SKM-1 (cell line): ENCODE results near the gene ATP2A3.

Experiments
- DNase-seq: peaks from one replicate; lab custom pipeline; 2025; ENCODE audit not compliant: unreplicated experiment; lab: John Stamatoyannopoulos, UW

ATP2A3 gene

DNA sequence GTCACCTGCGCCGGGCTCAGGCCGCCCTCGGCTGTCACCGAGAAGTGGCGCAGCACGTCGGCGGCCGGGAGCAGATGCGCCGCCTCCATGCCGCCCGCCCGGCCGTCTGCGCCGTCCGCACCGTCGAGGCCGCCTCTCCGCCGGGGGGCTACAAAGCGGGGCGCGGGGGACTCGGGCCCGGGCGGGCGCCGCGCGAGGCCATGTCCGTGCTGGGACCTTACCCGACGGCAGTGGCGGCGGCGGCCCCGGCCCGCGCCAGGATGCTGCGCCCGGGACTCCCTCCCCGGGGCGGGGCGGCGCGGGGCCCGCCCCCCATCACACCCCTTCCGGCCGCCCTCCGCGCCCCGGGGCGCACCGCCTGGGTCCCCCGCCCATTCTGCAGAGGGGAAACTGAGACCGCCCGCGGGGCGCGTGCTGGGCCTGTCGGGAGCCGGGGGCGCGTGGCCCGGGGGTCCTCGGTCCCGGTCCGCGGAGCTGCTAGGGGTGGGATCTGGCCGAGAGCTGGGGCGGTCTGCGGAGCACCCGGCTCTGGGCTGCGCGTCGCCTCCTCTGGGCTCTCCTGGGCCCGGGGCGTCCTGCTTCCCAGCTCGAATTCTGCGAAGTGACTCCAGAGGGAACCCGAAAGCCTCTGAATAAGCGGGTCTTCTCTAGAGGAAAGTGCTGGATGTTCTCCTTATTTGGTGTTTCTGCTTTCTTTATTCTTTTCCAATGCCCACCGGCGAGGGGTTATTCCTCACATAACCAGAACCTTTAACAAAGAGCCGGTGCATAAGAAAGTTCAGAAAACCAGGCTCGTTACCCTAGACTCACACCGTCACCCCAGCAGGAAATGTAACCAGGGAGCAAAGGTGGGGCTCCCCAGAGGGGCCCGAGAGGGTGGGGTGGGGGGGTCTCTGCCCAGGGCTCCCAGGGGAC is at the start of gene ATP2A3:
ATP2A3 (minus strand) TSS at position 235 of the 915 bp plus-strand sequence; CDS start at position 89, 146 bp downstream.
- no peak for DNase-seq

DNA sequence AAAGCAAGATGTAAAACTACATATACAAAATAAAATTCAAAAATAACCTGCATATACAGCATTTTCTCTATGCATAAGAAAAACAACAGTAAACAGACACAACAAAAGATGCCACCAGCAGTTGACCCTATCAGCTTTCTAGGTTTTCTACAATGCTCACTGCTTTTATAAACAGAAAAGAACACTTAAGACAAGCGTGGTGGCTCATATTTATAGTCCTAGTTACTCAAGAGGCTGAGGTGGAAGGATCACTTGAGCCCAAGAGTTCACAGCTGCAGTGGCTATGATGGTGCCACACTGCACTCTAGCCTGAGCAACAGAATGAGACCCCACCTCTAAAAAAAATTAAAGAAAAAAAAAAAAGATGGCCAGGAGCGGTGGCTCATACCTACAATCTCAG is 46.5 kb upstream of the ATP2A3 start:
- DNase-seq, result no peak

DNA sequence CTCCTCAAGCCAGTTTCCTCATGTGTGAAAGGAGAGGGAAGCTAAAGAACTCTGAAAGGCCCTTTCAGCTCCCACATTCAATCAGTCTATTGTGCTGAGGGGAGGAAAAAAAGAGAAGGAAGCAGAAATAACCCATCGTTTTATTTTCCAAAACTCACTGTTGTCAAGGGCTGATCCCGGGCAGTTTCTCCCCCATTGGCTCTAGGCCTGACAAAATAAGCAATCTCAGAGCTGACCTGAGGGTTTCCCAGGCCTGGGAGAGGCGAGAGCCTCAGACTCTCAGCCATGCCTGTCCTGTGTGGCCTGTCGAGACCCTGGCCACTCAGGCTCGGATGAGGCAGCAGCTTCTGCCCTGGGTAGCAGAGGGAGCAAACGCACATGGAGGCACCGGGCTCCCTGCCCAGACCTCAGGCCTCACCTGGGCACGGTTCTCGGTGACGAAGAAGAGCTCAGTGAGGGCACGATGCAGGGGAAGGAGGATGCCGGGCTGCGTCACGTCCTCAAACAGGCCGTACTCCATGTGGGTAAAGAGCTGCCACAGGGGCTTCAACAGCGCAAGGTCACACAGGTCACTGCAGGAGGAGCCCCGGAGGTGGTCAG is 45.0 kb upstream of the ATP2A3 start:
- DNase-seq, result no peak

DNA sequence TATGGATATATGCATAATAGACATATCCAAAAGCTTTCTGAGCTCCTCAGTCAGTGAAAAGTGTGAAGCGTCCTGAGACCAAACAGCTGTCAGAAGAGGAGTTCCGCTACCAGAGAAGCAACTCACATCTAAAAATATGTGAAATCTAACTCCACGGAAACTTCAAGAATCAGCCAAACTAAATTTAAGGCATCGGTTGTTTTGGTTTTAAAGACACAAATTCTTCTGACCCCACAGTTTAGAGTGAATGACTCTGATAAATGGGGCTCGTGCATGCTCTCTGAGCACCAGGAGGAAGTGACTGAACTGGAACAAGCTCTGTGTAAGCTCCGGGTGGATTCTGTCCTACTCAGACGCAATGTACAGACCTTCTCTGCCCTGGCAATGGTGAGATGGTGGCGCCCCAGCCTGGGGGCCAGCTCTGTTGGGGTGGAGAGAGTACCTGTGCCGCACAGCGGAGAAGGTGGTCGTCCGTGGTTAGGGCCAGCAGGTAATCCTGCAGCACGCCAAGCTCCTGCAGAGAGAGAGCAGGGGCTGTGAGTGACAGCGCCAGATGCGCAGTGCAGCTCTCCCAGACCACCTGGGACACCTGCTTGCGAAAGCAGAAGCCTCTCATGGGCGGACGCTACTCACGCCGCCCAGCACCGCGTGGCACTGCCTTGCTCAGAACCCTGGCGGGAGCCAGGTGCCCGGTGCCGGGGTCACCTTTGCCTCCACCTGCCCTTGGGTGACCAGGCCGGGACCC is 44.4 kb upstream of the ATP2A3 start:
- no peak for DNase-seq

DNA sequence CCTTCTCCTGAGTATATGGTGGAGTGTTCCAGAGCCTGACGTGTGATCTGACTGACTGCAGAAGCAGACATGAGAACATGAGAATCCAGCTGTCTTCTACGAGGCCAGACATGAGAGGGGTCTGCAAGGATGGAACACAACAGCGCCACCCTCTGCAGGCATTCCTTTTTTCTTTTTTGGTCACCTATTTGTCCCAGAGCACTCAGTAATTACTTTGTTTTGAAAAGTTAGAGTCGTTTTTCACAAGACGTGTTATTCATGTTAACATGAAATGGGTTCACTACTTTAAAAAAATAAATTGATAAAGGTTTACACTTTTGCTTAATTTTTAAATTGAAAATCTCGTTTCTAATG is 43.8 kb upstream of the ATP2A3 start:
- no peak for DNase-seq

DNA sequence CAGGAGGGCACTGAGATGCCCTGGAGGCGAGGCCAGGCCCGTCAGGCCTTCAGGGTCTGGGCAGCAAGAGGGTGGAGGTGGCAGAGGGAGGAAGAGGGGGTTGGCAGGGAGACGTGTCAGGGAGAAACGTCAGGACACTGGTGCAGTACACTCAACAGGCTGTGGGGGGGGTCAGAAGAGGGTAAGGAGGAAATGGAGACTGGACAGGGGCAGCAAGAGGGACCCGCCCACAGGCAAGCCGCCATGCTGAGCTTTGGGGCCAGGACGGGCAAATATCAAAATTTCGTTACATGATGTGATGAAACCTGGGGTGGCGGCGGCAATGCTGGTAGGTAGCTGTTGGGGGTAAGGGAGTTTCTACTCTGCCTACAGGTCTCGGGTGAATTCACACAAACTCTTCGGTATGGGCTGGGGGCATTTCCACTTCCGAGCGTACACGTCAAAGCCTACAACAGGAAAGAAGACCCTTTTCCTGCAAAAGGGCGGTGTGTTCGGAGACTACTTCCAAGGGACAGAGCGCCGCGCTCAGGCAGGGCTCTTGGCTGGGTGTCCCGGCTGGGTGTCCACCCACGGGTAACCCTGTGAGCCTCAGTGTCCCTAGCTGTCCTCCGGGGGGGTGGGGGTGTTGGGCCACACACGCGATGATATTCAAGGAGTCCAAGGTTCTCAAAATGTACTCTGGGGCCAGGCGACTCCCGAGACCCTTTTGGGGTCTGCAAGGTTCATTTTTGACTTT is 43.3 kb upstream of the ATP2A3 start:
- no peak for DNase-seq

DNA sequence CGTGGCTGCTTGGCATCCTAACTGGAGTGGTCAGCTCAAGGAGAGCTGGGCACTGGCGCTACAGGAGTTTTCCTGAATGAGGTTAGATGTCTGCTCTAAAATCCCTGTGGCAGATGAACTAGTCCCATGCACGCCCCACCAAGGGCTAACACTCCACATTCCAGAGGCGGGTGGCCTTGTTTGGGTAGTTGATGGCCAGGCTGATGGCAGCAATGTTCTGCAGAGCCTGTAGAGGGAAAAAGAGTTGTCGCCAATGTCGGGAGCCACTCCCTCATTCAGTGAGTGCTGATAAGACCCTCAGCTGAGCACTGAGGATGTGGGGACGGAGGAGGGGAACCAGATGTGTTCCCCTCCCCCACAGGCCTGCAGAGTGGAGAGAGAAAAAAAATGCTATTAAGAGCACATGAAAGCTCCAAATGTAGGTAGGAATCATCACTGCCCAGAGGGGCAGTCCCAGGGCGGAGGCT is 42.5 kb upstream of the ATP2A3 start:
- no peak for DNase-seq

DNA sequence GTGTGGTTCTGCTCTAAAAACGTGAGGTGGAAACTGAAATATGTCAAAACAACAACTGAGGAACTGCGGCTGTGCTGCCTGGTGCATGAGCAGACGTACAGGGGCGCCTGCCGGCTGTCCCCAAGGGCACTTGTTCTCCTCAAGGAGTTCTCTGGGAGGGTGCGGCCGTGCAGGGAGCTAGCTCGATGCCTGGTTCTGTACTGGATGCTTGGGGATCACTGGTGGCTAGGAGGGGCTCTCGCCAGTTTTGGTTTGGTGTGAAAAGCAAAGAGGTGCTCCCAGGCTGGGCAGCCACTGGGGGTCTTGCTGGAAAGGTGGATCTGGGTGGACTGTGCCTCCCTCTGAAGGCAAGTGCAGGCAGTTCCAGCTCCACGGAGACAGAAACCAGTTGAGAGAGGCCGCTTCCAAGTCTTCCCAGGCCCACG is 41.9 kb upstream of the ATP2A3 start:
- DNase-seq, result no peak

DNA sequence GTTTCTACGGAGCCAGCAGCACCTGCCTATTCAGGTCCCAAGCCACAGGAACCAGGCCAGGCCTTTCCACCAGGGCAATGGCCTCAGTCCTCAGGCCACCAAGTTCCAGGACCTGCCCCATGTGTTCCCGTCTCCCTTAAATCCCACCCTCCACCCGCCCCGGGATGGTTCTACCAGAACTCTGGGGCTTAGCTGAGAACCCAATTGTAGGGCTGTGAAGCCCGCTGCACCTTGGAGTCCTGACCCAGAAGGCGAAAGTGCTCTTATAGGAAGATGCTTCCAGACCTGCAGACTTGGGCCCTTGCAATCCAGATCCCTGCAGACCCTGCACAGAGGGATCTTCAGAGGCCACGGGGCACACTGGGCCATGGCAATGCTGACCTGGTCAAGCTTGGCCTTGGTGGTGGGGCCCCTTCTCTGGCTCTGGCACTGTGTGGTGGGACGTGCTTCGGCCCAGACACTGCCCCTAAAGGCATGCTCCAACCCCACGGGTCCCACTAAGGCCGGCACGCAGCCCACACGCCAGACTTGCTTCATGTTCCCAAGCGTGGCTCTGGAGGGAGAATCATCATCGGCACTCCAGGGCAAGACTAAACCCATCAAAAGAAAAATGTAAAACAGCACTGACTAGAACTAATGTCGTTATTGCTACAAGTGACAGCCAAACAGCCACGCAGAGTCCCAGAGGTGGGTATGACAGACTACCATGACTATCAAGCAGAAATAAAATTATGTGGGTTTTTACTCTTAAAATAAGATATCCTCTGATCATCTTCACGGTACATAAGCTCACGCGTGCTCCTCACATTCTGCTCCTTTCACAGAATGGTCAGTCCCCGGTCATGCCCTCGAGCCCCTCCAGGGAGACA is 41.3 kb upstream of the ATP2A3 start:
- DNase-seq, result no peak

DNA sequence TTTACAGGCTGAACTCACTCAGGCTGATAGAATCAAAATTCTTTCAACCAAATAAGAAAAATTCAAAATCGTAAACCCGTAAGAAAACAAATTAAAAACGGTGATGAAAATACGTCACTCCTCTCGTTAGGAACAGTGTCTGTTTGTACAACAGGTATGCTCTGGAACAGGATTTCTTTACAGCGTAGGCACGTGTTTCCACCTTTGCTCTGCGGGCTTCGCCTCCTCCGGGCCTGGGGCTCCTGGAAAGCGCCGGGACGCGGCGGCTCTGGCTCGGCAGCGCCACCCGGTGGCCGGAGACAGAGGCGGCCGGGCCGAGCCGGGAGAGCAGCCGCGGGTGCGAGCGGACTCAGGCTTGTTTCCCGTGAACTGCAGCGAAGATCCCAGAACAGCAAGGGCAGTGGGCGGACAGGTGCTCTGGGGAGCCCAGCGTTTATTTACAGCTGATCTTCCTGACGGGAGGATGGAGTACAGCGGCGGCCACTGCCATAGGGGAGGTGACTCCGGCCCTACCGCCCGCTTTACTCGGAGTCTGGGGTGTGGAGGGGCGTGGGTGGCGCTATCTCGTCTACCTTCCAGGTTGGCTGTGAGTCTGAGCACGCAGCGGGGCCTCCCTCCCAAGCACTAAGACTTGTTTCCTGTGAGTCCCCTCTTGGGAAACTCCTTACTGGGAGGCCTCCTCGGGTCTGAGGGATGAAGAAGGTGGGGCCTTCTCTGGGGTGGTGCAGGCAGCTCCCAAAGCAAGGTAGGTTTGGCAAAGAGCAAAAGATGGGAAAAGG is 40.5 kb upstream of the ATP2A3 start:
- DNase-seq, result no peak

DNA sequence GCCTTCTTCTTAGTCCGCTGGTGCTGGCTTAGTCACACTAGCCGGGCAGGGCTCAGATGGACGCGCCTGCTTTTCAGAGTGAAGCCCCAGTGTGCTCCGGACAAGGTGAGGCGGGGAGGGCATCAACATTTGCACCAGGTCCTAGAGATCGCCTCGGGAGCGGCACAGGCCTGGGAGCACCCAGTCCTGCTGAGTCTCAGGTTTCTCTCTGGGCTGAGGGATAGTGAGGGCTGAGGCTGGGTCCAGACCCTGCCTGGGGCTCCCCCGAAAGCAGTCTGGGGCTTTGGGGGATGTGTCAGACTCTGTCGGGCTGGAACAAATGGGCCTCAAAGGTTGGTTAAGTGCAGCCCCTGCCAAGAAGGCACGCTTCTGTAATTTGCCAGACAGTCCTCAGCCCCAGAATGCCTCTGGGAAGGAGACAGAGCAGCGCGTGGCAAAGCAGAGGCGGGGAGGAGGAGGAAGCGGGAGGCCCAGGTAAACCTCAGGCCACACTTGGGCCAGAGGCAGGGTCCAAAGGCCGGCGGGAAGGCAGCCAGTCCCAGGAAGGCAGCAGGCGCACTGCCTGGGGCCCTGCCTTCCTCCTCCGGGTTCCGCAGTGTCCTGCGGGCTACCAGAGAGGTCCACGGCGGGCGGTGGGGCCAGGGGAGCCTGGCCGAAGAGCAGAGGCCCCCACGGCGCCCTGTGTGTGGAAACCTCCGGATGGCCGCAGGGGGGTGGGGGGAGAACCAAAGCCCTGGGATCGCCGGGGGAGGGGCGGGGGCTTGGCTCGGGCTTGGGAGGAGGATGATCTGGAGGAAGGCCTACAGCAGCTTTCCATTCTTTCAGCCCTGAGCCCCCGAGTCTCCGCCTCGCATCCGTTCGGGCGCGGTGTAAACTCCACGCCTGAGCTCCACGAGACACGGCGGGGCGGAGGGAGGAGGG is 39.5 kb upstream of the ATP2A3 start:
- DNase-seq, result no peak

DNA sequence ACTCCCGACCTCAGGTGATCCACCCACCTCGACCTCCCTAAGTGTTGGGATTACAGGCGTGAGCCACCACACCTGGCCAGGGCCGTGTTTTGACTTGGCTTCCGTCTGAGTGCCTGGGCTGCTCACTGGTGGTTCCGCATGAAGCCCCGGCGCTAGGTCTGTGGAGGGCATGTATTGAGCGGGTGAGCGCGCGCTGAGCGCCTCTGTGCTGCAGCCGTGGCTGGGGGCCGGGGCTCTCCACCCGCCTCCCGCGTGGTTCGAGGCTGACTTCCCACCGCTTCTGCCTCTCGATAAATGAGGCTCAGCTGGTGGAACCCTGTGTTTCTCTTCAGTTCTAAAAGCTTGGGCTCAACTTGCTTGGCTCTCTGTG is 38.9 kb upstream of the ATP2A3 start:
- DNase-seq, result no peak

DNA sequence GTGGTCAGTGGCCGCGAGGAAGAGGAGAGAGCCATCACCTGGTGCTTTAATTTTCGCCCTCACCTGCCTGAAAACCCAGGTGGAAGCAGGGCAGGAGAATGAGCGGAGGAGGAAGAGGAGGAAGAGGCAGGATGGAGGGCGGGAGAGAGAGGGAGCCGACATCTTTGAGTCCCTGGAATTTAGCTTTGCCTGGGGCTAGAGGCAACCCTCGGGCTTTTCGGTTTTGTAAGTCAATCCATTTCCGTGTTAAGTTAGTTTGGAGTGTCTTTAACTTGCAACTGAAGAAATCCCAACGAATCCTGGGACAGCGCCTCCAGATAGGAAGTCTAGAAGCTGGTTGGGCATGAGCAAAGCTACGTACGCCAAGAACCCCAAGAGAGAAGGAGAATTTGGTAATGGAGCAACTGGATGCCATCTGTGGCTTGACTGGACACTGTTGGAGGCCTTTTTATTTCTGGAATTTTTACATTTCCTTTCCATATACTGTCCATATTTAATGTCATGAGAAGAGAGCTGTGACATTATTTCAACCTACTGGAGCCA is 36.9 kb upstream of the ATP2A3 start:
- no peak for DNase-seq

DNA sequence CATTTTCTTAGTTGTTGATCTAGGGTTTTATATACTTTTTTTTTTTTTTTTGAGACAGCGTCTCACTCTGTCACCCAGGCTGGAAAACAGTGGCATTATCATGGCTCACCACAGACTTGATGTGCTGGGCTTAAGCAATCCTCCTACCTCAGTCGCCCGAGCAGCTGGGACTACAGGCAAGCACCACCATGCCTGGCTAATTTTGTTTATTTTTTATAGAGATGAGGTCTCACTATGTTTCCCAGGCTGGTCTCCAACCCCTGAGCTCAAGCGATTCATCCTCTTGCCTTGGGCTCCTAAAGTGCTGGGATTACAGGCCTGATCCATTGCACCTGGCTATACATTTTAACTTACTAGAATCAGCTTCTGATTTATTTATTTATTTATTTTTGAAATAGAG is 34.2 kb upstream of the ATP2A3 start:
- DNase-seq, result no peak

DNA sequence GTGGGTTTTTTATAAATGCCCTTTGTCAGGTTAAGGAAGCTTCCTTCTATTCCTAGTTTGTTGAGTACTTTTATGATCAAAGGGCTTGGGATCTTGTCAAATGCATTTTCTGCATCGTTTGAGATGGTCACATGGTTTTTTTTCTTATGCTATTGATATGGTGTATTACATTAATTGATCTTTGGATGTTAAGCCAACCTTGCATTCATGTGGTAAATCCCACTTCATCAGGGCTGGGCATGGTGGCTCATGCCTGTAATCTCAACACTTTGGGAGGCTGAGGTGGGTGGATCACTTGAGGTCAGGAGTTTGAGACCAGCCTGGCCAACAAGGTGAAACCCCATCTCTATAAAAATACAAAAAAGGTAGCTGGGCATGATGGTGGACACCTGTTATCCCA is 30.8 kb upstream of the ATP2A3 start:
- DNase-seq, result no peak

DNA sequence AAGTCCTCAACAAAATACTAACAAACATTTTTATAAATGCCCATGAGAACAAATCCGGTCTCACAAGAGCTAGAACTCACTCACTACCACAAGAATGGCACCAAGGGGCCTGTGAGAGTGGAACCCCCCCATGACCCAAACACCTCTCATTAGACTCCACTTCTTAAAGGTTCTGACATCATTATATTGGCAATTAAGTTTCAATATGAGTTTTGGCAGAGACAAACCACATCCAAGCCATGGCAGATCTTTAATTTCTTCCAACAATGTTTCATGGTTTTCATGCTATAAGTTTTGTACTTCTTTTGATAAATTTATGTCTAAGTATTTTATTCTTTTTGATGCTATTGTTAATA is 30.0 kb upstream of the ATP2A3 start:
- DNase-seq, result no peak

DNA sequence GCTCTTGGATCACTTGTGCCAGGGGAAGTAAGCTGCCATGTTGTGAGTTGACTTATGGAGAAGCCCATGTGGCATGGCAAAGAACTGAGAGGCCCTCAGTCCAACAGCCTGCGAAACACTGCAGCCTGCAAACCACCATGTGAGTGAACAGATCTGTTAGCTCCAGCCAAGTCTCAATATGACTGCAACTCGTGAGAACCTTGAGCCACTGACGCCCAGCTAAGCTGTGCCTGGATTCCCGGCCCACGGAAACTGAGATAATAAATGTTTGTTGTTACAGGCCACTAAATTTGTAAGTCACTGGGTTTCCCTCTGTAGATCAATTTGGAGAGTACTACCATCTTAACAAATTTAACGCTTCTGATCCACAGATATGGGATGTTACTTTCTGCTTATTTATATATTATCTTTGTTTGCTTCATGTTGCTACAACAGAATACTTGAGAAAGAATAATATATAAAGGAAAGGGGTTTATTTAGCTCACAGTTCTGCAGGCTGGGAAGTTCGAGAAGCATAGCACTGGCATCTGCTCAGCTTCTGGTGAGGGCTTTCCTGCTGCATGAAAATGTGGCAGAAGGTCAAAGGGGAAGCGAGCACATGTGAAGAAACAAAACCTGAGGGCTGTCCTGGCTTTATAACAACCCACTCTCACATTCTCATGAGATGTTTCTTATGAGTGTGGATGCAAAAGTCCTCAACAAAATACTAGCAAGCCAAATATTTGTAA is 29.4 kb upstream of the ATP2A3 start:
- no peak for DNase-seq

DNA sequence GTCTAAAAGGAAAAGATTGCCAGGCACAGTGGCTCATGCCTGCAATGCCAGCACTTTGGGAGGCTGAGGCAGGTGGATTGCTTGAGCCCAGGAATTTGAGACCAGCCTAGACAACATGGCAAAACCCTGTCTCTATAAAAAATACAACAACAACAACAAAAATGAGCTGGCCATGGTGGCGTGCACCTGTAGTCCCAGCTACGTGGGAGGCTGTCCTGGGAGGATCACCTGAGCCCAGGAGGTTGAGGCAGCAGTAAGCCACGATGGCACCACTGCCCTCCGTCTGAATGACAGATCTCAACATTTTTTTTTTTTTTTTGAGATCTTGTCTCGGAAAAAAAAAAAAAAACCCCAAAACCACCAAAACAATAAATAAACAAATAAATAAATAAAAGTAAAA is 28.1 kb upstream of the ATP2A3 start:
- no peak for DNase-seq
